GM10248 (cell line): ENCODE data around the gene CUX1.

Experiments used
- CTCF ChIA-PET: fragments of 300-600 bp; sonication (Branson Sonifier 250); formaldehyde crosslinking; extraction: SDS; loops from one replicate; lab custom pipeline; 2021; ENCODE audit warnings: antibody characterized with exemption; lab: Yijun Ruan, JAX
- POLR2A ChIA-PET: fragments of 350-650 bp; sonication (Branson Sonifier 250); formaldehyde crosslinking; extraction: SDS; loops from one replicate; lab custom pipeline; 2020; ENCODE audit warnings: antibody characterized with exemption; lab: Yijun Ruan, JAX
- DNase-seq: peaks from one replicate; pipeline ENCODE4 v3.0.0; 2012; ENCODE audit errors: extremely low spot score
- CTCF ChIP-seq: IDR thresholded peaks from 2 replicates; pipeline ENCODE4 v1.5.1; 2012; ENCODE audit warnings: mild to moderate bottlenecking, low read depth; ENCODE audit errors: extremely low read depth, missing control alignments, control extremely low read depth

Gene CUX1

GRCh38 chr7:102111061-102112041 is 293.9 kb downstream of the CUX1 start:
- CTCF ChIA-PET: interaction anchor here (1.2 to 1.9 kb wide), 2 partner anchors 8 to 11 kb away, joined by 3 to 5 read pairs; no protein-coding TSS in a partner anchor
- no peak for TF ChIP-seq CTCF
- no peak for DNase-seq
- POLR2A ChIA-PET: no interaction called here

GRCh38 chr7:102115181-102115580 is 297.8 kb downstream of the CUX1 start:
- ChIA-PET CTCF (no interaction called here), POLR2A (no interaction called here)
- no peak for TF ChIP-seq CTCF
- no peak for DNase-seq

DNA sequence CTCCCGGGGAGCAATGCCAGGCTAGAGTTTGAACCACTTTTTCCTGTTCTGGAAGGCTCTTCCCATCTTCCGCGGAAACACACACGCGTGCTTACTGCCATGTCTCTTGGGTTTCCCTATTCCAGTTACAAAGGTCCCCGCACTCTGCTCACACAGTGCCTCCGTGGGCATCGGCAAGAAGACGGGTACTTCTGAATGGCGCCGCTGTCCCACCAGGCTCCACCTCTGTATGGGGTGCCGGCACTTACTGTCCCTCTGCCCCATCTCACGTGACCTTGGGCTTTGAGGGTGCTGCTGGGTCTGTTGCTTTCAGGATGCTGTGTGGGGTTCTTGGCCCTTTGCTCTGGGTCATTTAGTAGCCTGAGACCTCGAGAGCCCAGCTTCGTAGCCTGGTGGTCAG is 298.5 kb downstream of the CUX1 start:
- TF ChIP-seq CTCF: no peak
- ChIA-PET CTCF (no interaction called here), POLR2A (no interaction called here)
- DNase-seq: no peak

DNA sequence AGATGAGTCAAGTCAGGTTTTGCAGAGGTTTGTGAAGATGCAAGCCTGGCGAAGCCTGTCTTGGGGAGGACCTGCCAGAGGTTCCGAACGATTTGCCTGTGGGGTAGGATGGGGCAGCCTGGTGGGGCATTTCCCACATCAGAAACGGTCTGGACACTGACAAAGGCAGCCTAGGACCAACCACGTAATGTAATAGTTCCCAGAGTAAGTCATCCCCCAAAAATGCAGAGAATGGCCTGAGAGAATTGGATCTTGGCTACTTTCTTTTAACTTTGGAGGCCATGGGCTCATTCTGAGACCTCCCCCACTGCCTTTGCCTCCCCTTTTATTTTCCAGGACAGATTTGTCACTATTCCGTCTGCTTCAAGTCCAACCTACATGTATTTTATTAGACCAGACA is 300.3 kb downstream of the CUX1 start:
- no peak for DNase-seq
- no peak for TF ChIP-seq CTCF
- CTCF ChIA-PET: interaction anchor here (1.2 kb wide), 1 partner anchor 63 kb away, joined by 4 read pairs; no protein-coding TSS in a partner anchor
- POLR2A ChIA-PET: no interaction called here

- ChIA-PET POLR2A (no interaction called here), CTCF (interaction anchor here (1.3 kb wide), 1 partner anchor 9 kb away, joined by 5 read pairs; no protein-coding TSS in a partner anchor)
- DNase-seq: no peak
Observed at GRCh38 chr7:102119213-102119651, 301.8 kb downstream of the CUX1 start.

DNA sequence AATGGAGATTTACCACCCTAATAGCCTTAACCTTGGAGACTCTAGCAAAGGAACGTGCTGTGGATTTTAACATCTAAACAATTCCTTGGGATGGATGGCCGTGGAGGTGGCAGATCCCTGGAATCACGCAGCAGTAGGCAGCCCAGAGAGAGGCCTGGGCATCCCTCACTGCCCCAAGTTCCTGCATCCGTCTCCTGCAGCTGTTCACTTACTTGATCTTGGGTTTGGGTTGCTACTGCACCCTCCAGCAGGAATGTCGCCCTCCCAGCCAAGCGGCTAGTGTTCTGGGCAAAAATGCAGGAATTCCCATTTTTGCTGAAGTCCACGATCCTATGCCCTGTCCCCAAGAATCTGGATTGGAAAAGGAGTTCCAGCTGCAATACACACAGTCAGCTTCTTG is 302.5 kb downstream of the CUX1 start:
- POLR2A ChIA-PET: no interaction called here
- DNase-seq: no peak
- TF ChIP-seq CTCF: no peak
- CTCF ChIA-PET: no interaction called here

More at GRCh38 chr7:102119213-102119651, 301.8 kb downstream of the CUX1 start:
- no peak for TF ChIP-seq CTCF
